Liver (tissue), 9 donors: ENCODE measurements around the gene PIP5K1C. TPM values are rescaled to one million over a fixed set of nuclear protein-coding genes. Genes with fewer than 3 reads are reported as not detected.

ENCODE experiments used
- DNase-seq: peaks from one replicate; pipeline ENCODE4 v3.0.0-alpha.2; 2017; ENCODE audit warnings: low spot score
- H3K27ac ChIP-seq, 2 donors: one replicate each; pipeline ENCODE4 v1.7.0; 2013; ENCODE audit warnings: inconsistent platforms in 2 of 2, low read length in 2 of 2, control low read depth in 1 of 2, low read depth in 1 of 2, mild to moderate bottlenecking in 1 of 2
- H3K27me3 ChIP-seq, 4 donors: one replicate each; pipeline versions ENCODE4 v1.6.1 to v1.7.0; 2013; ENCODE audit warnings: low read length in 3 of 4, inconsistent platforms in 1 of 4, mild to moderate bottlenecking in 1 of 4, moderate library complexity in 1 of 4; ENCODE audit not compliant: control insufficient read depth in 4 of 4, insufficient read depth in 4 of 4
- H3K36me3 ChIP-seq, 4 donors: one replicate each; pipeline versions ENCODE4 v1.6.1 to v1.7.0; 2013; ENCODE audit warnings: low read length in 3 of 4, mild to moderate bottlenecking in 3 of 4, low read depth in 1 of 4, moderate library complexity in 1 of 4; ENCODE audit not compliant: control insufficient read depth in 4 of 4, insufficient read depth in 3 of 4
- H3K4me1 ChIP-seq, 4 donors: one replicate each; pipeline versions ENCODE4 v1.6.1 to v1.7.0; 2013; ENCODE audit warnings: low read length in 3 of 4, mild to moderate bottlenecking in 3 of 4, moderate library complexity in 1 of 4; ENCODE audit not compliant: control insufficient read depth in 4 of 4, insufficient read depth in 4 of 4
- H3K4me3 ChIP-seq, 3 donors: one replicate each; pipeline versions ENCODE4 v1.6.1 to v1.7.0; 2013; ENCODE audit warnings: low read length in 3 of 3, control low read depth in 1 of 3, low read depth in 1 of 3, mild to moderate bottlenecking in 1 of 3
- H3K9ac ChIP-seq, 2 donors: one replicate each; pipeline ENCODE4 v1.7.0; 2013; ENCODE audit warnings: low read length in 2 of 2, mild to moderate bottlenecking in 2 of 2, moderate library complexity in 2 of 2, control low read depth in 1 of 2, low read depth in 1 of 2
- H3K9me3 ChIP-seq, 4 donors: one replicate each; pipeline versions ENCODE4 v1.6.1 to v1.7.0; 2013; ENCODE audit warnings: low read length in 3 of 4; ENCODE audit not compliant: control insufficient read depth in 4 of 4
- EGR1 ChIP-seq, 2 donors: IDR thresholded peaks; 2 replicates each; pipeline ENCODE4 v1.6.1; 2016 to 2018; ENCODE audit warnings: antibody characterized with exemption in 2 of 2, low read depth in 2 of 2
- FOXA1 ChIP-seq: IDR thresholded peaks from 2 replicates; pipeline ENCODE4 v1.6.1; 2016; ENCODE audit warnings: antibody characterized with exemption
- FOXA2 ChIP-seq: IDR thresholded peaks from 2 replicates; pipeline ENCODE4 v1.6.1; 2016; ENCODE audit warnings: antibody characterized with exemption
- GABPA ChIP-seq, 2 donors: IDR thresholded peaks in 1 of 2; conservative IDR thresholded peaks in 1 of 2; 2 replicates each; pipeline ENCODE4 v1.6.1; 2016; ENCODE audit warnings: antibody characterized with exemption in 2 of 2, mild to moderate bottlenecking in 1 of 2, moderate library complexity in 1 of 2
- HNF4A ChIP-seq, 2 donors: conservative IDR thresholded peaks; 2 replicates each; pipeline ENCODE4 v1.6.1; 2016; ENCODE audit warnings: antibody characterized with exemption in 2 of 2, mild to moderate bottlenecking in 2 of 2
- HNF4G ChIP-seq: IDR thresholded peaks from 2 replicates; pipeline ENCODE4 v1.6.1; 2016; ENCODE audit warnings: antibody characterized with exemption
- JUND ChIP-seq, 2 donors: IDR thresholded peaks; 2 replicates each; pipeline ENCODE4 v1.6.1; 2016; ENCODE audit warnings: antibody characterized with exemption in 2 of 2
- NR2F2 ChIP-seq: IDR thresholded peaks from 2 replicates; pipeline ENCODE4 v1.6.1; 2016; ENCODE audit warnings: antibody characterized with exemption
- RAD21 ChIP-seq, 2 donors: IDR thresholded peaks; 2 replicates each; pipeline ENCODE4 v1.6.1; 2016; ENCODE audit warnings: antibody characterized with exemption in 2 of 2, mild to moderate bottlenecking in 2 of 2
- RXRA ChIP-seq, 2 donors: IDR thresholded peaks; 2 replicates each; pipeline ENCODE4 v1.6.1; 2017 to 2018; ENCODE audit warnings: antibody characterized with exemption in 2 of 2, mild to moderate bottlenecking in 1 of 2
- SP1 ChIP-seq: IDR thresholded peaks from 2 replicates; pipeline ENCODE4 v1.6.1; 2018; ENCODE audit warnings: antibody characterized with exemption, mild to moderate bottlenecking
- TAF1 ChIP-seq: conservative IDR thresholded peaks from 2 replicates; pipeline ENCODE4 v1.6.1; 2016; ENCODE audit warnings: antibody characterized with exemption, mild to moderate bottlenecking
- YY1 ChIP-seq: IDR thresholded peaks from 2 replicates; pipeline ENCODE4 v1.6.1; 2016; ENCODE audit warnings: antibody characterized with exemption, mild to moderate bottlenecking
- WGBS: extraction: QIAGEN DNeasy Blood & Tissue Kit; methylation state at CpG from one replicate; pipeline ENCODE4 v1.1.7; 2013; 5-methylcytosine and 5-hydroxymethylcytosine counted together
- polyA plus RNA-seq, 2 donors: library from polyadenylated mRNA; stranded (reverse) in 1 of 2; unstranded in 1 of 2; fragments of 200-250 nt in 1 of 2; fragments of >200 nt in 1 of 2; fragmentation: Nextera tagmentation in 1 of 2; extraction: Ambion mirVana in 1 of 2; gene quantifications; one replicate each; pipeline versions ENCODE4 v1.2.1 to v1.2.3, GENCODE V29; 2013 to 2015
- total RNA-seq, 2 donors: library from RNA; depleted of rRNA; stranded (reverse); fragments of >200 nt; gene quantifications; one replicate each; pipeline ENCODE4 v1.2.3, GENCODE V29; 2014
- TF ChIP-seq, protein P1 (sequence below): fragments of 150-350 bp; IDR thresholded peaks from 2 replicates; pipeline ENCODE4 v1.5.1; 2017; ENCODE audit warnings: improper control_type of control experiment, low read depth, low read length; ENCODE audit not compliant: missing input control
- TF ChIP-seq, protein P2 (sequence below): IDR thresholded peaks from 2 replicates; pipeline ENCODE4 v1.6.1; 2016; ENCODE audit warnings: antibody characterized with exemption
- TF ChIP-seq, protein P3 (sequence below): IDR thresholded peaks from 2 replicates; pipeline ENCODE4 v1.6.1; 2016; ENCODE audit warnings: antibody characterized with exemption
- donor health status: healthy.
- donor health status: healthy.
- donor health status: healthy.
- donor health status: healthy.
- donor health status: healthy.

The PIP5K1C gene, protein sequence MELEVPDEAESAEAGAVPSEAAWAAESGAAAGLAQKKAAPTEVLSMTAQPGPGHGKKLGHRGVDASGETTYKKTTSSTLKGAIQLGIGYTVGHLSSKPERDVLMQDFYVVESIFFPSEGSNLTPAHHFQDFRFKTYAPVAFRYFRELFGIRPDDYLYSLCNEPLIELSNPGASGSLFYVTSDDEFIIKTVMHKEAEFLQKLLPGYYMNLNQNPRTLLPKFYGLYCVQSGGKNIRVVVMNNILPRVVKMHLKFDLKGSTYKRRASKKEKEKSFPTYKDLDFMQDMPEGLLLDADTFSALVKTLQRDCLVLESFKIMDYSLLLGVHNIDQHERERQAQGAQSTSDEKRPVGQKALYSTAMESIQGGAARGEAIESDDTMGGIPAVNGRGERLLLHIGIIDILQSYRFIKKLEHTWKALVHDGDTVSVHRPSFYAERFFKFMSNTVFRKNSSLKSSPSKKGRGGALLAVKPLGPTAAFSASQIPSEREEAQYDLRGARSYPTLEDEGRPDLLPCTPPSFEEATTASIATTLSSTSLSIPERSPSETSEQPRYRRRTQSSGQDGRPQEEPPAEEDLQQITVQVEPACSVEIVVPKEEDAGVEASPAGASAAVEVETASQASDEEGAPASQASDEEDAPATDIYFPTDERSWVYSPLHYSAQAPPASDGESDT
- total RNA-seq = 1 to 10 TPM; 6.7 to 7.4 TPM
- polyA plus RNA-seq = 1 to 10 TPM; 1.8 to 5.4 TPM

DNA sequence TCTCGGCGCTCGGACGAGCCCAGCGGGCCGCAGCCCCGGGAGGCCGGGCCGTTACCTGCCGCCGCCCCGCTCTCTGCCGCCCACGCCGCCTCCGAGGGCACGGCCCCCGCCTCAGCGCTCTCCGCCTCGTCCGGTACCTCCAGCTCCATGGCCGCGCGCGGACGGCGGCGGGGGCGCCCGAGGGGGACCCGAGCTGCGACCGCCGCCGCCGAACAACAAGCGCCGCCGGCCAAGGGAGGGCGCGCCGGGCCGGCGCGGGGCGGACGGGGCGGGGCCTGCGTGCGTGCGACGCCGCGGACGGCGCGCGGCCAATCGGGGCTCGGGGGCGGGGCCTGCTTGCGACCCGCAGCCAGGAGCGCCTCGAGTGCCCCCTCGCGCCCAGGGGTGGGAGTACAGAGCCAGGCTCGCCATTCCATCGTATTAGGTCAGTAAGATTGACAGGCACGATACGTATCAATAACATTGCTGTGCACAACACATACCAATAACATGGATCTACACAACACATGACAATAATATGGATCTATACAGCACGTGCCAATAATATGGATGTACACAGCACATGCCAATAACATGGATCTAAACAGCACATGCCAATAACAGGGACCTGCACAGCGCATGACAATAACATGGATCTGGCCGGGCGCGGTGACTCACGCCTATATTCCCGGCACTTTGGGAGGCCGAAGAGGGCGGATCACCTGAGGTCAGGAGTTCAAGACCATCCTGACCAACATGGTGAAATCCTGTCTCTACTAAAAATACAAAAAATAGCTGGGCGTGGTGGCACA, at the start of gene PIP5K1C:
TSS of gene PIP5K1C (minus strand) at position 227 of the 791 bp plus-strand sequence. CDS start at position 149, 78 bp downstream.
- TF ChIP-seq RAD21 (IDR thresholded peaks at IDR 0.05) = peak in 1 of 2 donors; percentile 72
- no peak for TF ChIP-seq GABPA (IDR thresholded peaks at IDR 0.05 in 1 of 2, conservative IDR thresholded peaks at IDR 0.05 in 1 of 2)
- TF ChIP-seq, protein P1, sequence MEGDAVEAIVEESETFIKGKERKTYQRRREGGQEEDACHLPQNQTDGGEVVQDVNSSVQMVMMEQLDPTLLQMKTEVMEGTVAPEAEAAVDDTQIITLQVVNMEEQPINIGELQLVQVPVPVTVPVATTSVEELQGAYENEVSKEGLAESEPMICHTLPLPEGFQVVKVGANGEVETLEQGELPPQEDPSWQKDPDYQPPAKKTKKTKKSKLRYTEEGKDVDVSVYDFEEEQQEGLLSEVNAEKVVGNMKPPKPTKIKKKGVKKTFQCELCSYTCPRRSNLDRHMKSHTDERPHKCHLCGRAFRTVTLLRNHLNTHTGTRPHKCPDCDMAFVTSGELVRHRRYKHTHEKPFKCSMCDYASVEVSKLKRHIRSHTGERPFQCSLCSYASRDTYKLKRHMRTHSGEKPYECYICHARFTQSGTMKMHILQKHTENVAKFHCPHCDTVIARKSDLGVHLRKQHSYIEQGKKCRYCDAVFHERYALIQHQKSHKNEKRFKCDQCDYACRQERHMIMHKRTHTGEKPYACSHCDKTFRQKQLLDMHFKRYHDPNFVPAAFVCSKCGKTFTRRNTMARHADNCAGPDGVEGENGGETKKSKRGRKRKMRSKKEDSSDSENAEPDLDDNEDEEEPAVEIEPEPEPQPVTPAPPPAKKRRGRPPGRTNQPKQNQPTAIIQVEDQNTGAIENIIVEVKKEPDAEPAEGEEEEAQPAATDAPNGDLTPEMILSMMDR = peak; percentile 89
- Histone ChIP-seq H3K9ac (peak within 1 kb of the TSS in 1 of 2 donors; percentile 77), H3K27me3 (no peaks in the 10 kb centered on the region), H3K36me3 (no peaks in the 10 kb centered on the region), H3K9me3 (no peaks in the 10 kb centered on the region), H3K27ac (peak within 1 kb of the TSS; percentile 40 to 76), H3K4me1 (peaks cover 2 to 15% (median 10%) of the 10 kb centered on the region in 4 donors), H3K4me3 (peak within 1 kb of the TSS; percentile 76 to 95 (median 83))
- WGBS = 3% methylated on average over 82 of the region's 82 CpGs
- DNase-seq = peak; percentile 95

DNA sequence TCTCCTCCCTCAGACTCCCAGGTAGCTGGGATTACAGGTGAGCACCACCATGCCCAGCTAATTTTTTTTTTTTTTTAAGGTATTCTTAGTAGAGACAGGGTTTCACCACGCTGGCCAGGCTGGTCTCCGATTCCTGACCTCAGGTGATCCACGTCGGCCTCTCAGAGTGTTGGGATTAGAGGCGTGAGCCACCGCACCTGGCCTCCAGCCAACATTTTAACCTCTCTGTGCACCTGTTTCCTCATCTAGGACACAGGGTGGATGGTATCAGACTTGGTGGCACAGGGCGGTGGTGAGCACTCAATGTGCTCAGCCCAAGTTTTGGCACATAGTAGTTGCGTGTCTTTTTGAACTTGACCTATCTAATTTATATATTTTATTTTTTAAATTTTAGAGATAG, 48.7 kb upstream of the PIP5K1C start:
- Histone ChIP-seq H3K36me3 (peaks cover 9 to 34% (median 14%) of the 10 kb centered on the region in 4 donors), H3K9me3 (no peaks in the 10 kb centered on the region), H3K4me3 (no peak overlapping the region), H3K9ac (no peak overlapping the region), H3K27ac (no peak overlapping the region), H3K4me1 (peaks cover 0 to 2% (median 2%) of the 10 kb centered on the region in 4 donors), H3K27me3 (no peaks in the 10 kb centered on the region)
- DNase-seq = no peak
- TF ChIP-seq RXRA (IDR thresholded peaks at IDR 0.05) (peak; percentile 6 to 26), GABPA (IDR thresholded peaks at IDR 0.05 in 1 of 2, conservative IDR thresholded peaks at IDR 0.05 in 1 of 2) (no peak)
- 47% methylated on average over 8 of the region's 8 CpGs for WGBS

DNA sequence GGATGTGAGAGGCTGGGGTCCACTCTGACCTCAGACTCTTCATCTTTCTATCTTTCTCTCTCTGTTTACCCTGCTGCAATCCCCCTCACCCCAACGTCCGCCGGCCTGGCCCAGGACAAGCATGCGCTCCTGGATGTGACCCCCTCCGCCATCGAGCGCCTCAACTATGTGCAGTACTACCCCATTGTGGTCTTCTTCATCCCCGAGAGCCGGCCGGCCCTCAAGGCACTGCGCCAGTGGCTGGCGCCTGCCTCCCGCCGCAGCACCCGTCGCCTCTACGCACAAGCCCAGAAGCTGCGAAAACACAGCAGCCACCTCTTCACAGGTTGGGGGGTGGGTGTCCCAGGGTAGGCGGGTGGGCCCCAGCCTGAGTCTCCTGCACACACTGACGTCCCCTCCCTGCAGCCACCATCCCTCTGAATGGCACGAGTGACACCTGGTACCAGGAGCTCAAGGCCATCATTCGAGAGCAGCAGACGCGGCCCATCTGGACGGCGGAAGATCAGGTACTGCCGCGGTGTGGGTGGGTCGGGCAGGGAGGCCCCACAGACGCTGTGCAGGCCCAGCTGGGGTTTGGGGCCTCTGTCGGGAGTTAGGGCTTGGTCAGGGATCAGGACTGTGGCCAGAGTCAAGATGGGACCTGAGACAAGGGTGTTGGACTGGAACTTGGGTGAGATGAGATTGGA, 46.2 kb upstream of the PIP5K1C start:
- H3K36me3 ChIP-seq = peaks cover 7 to 19% (median 11%) of the 10 kb centered on the region in 4 donors
- 91% methylated on average over 31 of the region's 31 CpGs for WGBS
- no peak overlapping the region for H3K27ac ChIP-seq
- TF ChIP-seq RXRA (IDR thresholded peaks at IDR 0.05) = no peak
- no peak for TF ChIP-seq JUND (IDR thresholded peaks at IDR 0.05)
- no peak for TF ChIP-seq GABPA (IDR thresholded peaks at IDR 0.05 in 1 of 2, conservative IDR thresholded peaks at IDR 0.05 in 1 of 2)
- no peak for TF ChIP-seq HNF4A (conservative IDR thresholded peaks at IDR 0.05)
- TF ChIP-seq RAD21 (IDR thresholded peaks at IDR 0.05) = no peak
- no peak for TF ChIP-seq EGR1 (IDR thresholded peaks at IDR 0.05; ENCODE audit: low read depth in 2 of 2)
- TF ChIP-seq SP1 = no peak
- TF ChIP-seq FOXA2 = no peak
- TF ChIP-seq, protein P1 = no peak
- TF ChIP-seq, protein P2, sequence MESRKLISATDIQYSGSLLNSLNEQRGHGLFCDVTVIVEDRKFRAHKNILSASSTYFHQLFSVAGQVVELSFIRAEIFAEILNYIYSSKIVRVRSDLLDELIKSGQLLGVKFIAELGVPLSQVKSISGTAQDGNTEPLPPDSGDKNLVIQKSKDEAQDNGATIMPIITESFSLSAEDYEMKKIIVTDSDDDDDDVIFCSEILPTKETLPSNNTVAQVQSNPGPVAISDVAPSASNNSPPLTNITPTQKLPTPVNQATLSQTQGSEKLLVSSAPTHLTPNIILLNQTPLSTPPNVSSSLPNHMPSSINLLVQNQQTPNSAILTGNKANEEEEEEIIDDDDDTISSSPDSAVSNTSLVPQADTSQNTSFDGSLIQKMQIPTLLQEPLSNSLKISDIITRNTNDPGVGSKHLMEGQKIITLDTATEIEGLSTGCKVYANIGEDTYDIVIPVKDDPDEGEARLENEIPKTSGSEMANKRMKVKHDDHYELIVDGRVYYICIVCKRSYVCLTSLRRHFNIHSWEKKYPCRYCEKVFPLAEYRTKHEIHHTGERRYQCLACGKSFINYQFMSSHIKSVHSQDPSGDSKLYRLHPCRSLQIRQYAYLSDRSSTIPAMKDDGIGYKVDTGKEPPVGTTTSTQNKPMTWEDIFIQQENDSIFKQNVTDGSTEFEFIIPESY = no peak
- TF ChIP-seq FOXA1 = no peak
- no peak for TF ChIP-seq HNF4G
- TF ChIP-seq YY1 = no peak
- TF ChIP-seq TAF1 = no peak
- TF ChIP-seq NR2F2 = no peak
- TF ChIP-seq, protein P3, sequence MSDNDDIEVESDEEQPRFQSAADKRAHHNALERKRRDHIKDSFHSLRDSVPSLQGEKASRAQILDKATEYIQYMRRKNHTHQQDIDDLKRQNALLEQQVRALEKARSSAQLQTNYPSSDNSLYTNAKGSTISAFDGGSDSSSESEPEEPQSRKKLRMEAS = no peak

More for the DNA sequence above, 46.2 kb upstream of the PIP5K1C start:
- Histone ChIP-seq H3K27me3 (no peaks in the 10 kb centered on the region), H3K9me3 (no peaks in the 10 kb centered on the region), H3K4me1 (peaks cover 0 to 5% (median 2%) of the 10 kb centered on the region in 4 donors), H3K9ac (no peak overlapping the region), H3K4me3 (no peak overlapping the region)
- DNase-seq = no peak
